SK-N-SH treated with all-trans-retinoic acid at 6 μM for 48 hours (cell line): Measurements from ENCODE around the gene UNC5C.

Source experiments
- ARNTL ChIP-seq: fragments of 450-650 bp; formaldehyde crosslinking; IDR thresholded peaks from 2 replicates; pipeline ENCODE4 v1.5.0; 2020; ENCODE audit warnings: low read depth, mild to moderate bottlenecking, moderate library complexity, borderline replicate concordance
- BACH2 ChIP-seq: fragments of 250-450 bp; sonication (Bioruptor Pico); IDR thresholded peaks from 2 replicates; pipeline ENCODE4 v1.9.0; 2021; ENCODE audit warnings: mild to moderate bottlenecking, borderline replicate concordance
- TCF4 ChIP-seq: fragments of 250-450 bp; sonication (Bioruptor Pico); IDR thresholded peaks from 2 replicates; pipeline ENCODE4 v1.8.0; 2021; ENCODE audit warnings: mild to moderate bottlenecking, moderate library complexity, borderline replicate concordance
- ZNF70 ChIP-seq: fragments of 450-650 bp; formaldehyde crosslinking; IDR thresholded peaks from 2 replicates; pipeline ENCODE4 v1.5.0; 2020; ENCODE audit warnings: mild to moderate bottlenecking, moderate library complexity

GRCh38 chr4:95142932-95143331, 405.8 kb downstream of the UNC5C start:
- TF ChIP-seq ZNF70 (CRISPR knock-in tag) (no peak), ARNTL (CRISPR knock-in tag) (no peak), TCF4 (CRISPR knock-in tag) (no peak), BACH2 (no peak)
